GM21717 (cell line): Measurements from ENCODE around the gene BNC2.
"Not testable (repeated sequence)": the region's sequence is repeated elsewhere in the genome, so short reads cannot be mapped to it uniquely, and the experiment has no call there.

Source experiments
- ATAC-seq: cut with Tn5 transposase; IDR thresholded peaks from one replicate; pipeline ENCODE4 v1.9.1; 2021; ENCODE audit warnings: mild to moderate bottlenecking, moderate library complexity; ENCODE audit not compliant: unreplicated experiment

BNC2 gene

GRCh38 chr9:16870596-16871335 lies at the start of gene BNC2:
Gene BNC2, minus strand, starts transcription at chr9:16870670. Its CDS starts 22 bp downstream, at chr9:16870648.
- no peak for ATAC-seq

- no peak for ATAC-seq
Observed at GRCh38 chr9:16918920-16919319, 48.5 kb upstream of the BNC2 start.

DNA sequence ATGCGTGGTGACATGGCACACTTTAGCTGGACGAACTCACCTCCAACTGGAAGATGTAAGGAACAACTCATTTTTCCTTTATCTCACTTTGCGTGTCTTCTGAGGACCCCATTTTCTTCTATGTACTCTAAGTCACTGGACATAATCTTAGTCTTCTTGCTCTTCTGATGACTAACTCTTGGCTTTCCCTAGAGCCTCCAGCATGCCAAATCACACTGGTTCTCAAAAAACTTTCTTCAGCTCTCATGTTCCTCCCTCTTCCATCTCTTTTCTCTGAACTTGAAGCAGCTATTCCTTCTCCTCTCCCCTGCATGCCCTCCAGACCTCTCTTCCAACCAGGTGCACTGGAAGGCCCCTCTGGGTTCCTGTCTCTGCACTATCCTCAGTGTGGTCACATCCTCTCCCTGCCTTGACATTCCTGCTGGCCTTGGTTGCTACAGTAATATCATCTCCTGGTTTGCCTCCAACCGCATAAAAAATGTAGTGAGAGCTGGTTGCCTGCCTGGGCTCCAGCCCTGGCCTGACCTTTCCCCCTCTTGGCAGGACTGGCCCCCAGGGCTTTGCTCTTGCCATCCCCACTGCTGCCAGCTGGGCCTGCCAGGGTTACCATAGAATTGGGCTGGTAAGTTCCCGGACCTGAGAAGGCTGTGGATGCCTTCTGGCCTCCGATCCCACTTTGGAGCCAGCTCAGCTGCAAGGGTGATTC lies 44.8 kb upstream of the BNC2 start:
- no peak for ATAC-seq

DNA sequence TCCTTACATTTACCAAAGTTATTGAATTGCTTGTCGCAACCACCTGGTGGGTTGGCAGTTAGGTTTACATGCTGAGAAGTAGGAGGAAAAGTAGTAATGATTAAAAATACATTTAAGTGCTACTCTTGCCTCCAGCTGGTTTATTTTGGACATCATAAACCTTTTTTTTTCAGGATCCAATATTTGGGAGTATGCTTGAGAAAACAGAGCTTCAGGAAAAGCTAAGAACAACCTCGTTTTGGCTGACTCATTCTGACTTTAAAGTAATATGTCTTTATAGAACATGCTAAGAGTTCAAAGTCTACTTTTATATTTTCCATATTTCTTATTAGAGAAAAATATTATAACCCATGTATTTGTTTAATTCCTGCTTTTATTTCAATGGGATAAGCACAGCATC lies 41.7 kb upstream of the BNC2 start:
- ATAC-seq, result no peak

- not testable (repeated sequence) for ATAC-seq
Observed at GRCh38 chr9:16908206-16908605, 37.7 kb upstream of the BNC2 start.

GRCh38 chr9:16904655-16905054 lies 34.2 kb upstream of the BNC2 start:
- no peak for ATAC-seq

GRCh38 chr9:16901590-16901989 lies 31.1 kb upstream of the BNC2 start:
- no peak for ATAC-seq

GRCh38 chr9:16899606-16900005 lies 29.1 kb upstream of the BNC2 start:
- ATAC-seq, result no peak

GRCh38 chr9:16898464-16898863 lies 28.0 kb upstream of the BNC2 start:
- no peak for ATAC-seq

DNA sequence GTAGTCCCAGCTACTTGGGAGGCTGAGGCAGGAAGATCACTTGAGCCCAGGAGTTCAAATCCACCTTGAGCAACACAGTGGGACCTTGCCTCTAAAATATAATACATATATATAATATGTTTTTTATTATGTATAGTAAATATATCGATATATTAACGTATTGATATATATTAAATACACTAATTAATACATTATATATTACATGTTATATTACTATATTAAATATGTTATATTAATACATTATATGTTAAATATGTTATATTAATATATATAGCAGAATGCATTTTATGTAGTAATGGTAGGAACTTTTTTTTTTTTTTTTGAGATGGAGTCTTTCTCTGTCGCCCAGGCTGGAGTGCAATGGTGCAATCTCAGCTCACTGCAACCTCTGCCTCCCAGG lies 18.1 kb upstream of the BNC2 start:
- ATAC-seq, result no peak

- no peak for ATAC-seq
Observed at GRCh38 chr9:16885931-16886330, 15.5 kb upstream of the BNC2 start.

GRCh38 chr9:16884952-16885513 lies 14.6 kb upstream of the BNC2 start:
- no peak for ATAC-seq

DNA sequence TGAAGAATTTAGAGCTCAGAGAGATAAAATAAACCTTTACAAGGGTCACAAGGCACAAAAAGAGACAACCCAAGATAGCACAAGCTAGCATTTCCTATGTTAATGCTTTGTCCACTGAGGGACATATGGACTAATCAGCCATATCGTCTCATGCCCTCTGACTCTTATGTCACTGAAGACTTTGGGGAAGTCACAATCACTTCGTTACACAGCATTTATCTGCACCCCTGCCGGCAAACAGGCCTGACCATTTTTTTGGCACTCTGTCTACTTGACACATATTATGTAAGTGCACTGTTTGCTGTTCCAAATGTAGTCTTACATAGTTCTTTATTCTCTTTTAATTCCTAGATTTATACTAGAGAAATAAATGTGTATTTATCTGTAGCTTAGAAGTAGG lies 13.9 kb upstream of the BNC2 start:
- ATAC-seq, result no peak

- no peak for ATAC-seq
Observed at GRCh38 chr9:16883586-16883985, 13.1 kb upstream of the BNC2 start.

- ATAC-seq, result not testable (repeated sequence)
Observed at GRCh38 chr9:16882440-16882839, 12.0 kb upstream of the BNC2 start.

DNA sequence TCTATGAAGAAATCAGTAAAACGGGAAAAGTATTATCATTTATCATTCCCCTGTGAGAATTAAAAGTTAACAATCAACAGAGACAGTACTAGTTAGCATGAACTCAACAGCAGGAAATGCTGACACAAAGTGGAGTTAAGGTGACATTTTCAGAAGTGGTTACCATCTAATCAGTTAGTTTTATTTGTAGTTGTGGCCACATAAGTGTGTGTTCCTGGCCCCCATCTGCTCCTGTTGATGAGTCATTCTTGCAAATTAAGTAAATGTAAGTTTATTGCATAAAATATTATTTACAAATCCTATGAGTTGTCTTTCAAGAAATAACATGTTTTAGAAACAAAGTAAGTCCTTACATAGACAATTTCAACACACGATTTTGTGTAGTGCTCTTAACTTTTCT lies 8.9 kb upstream of the BNC2 start:
- no peak for ATAC-seq

DNA sequence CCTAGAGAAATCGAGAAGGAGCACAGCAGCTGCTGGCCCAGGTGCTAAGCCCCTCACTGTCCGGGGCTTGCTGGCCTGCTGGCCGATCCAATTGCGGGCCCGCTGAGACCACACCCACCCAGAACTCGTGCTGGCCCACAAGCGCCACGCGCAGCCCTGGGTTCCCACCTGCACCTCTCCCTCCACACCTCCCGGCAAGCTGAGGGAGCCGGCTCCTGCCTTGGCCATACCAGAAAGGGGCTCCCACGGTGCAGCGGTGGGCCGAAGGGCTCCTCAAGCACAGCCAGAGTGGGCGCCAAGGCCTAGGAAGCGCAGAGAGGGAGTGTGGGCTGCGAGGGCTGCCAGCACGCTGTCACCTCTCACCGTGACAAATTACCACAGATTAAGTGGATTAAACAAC lies 6.8 kb upstream of the BNC2 start:
- no peak for ATAC-seq

DNA sequence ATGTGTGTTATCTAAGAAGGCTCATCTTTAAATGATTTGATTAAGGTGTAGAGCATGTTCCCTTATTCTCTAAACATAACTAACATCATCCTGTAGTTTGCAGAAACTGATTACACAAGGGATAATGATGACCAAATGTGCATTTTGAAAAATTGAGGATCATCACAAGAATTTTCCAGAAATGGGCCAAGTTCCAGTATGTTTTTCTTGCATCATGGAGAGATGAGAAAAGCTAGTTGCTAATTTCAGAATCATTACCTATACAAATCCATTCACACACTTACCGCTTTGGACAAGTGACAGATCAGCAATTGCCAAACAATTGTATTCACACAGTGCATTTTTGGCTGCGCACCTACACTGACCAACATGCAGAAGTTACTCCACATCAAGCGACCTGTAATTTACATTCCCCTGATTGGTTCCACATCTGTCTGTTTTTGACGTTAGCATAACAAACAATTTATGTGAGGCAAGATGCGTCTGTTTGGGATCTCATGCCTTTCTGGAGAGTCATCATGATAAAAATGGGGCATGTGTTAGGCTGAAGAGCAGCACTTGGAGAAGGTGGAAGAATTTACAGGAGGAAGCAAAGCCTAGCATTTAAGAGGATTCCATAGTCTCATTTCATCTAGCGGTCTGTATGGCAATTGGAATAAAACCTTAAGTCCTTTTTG lies 2.8 kb upstream of the BNC2 start:
- no peak for ATAC-seq

- no peak for ATAC-seq
Observed at GRCh38 chr9:16871336-16872151, 1.1 kb upstream of the BNC2 start.

- no peak for ATAC-seq
Observed at GRCh38 chr9:16869882-16870595, 431 bp downstream of the BNC2 start.
